HG03045 (cell line): ENCODE measurements around the gene ZC2HC1B.
A peak's percentile ranks its signal among the peaks of the same experiment; 100 is the strongest.
"Not testable (repeated sequence)": the region's sequence is repeated elsewhere in the genome, so short reads cannot be mapped to it uniquely, and the experiment has no call there.

Experiments used
- ATAC-seq: cut with Tn5 transposase; IDR thresholded peaks from one replicate; pipeline ENCODE4 v1.9.1; 2021; ENCODE audit warnings: mild to moderate bottlenecking, moderate library complexity; ENCODE audit not compliant: unreplicated experiment

ZC2HC1B gene

GRCh38 chr6:143867236-143867635 is 3.0 kb downstream of the ZC2HC1B start:
- ATAC-seq, result no peak

GRCh38 chr6:143868808-143869207 is 4.5 kb downstream of the ZC2HC1B start:
- not testable (repeated sequence) for ATAC-seq

- ATAC-seq, result not testable (repeated sequence)
These were observed 7.0 kb downstream of the ZC2HC1B start for GRCh38 chr6:143871202-143871730.

- ATAC-seq, result peak; percentile 95
These were observed 7.9 kb downstream of the ZC2HC1B start for GRCh38 chr6:143872201-143872600.

- ATAC-seq, result not testable (repeated sequence)
These were observed 9.3 kb downstream of the ZC2HC1B start for GRCh38 chr6:143873600-143873999.

- not testable (repeated sequence) for ATAC-seq
These were observed 10.2 kb downstream of the ZC2HC1B start for GRCh38 chr6:143874503-143874902.

GRCh38 chr6:143877584-143878271 is 13.5 kb downstream of the ZC2HC1B start:
- no peak for ATAC-seq

- no peak for ATAC-seq
These were observed 14.0 kb downstream of the ZC2HC1B start for GRCh38 chr6:143878272-143878760.

- ATAC-seq, result no peak
These were observed 16.1 kb downstream of the ZC2HC1B start for GRCh38 chr6:143880412-143880811.

- no peak for ATAC-seq
These were observed 18.2 kb downstream of the ZC2HC1B start for GRCh38 chr6:143882401-143882930.

GRCh38 chr6:143884216-143884900 is 20.1 kb downstream of the ZC2HC1B start:
- no peak for ATAC-seq

- no peak for ATAC-seq
These were observed 20.8 kb downstream of the ZC2HC1B start for GRCh38 chr6:143885116-143885515.

GRCh38 chr6:143894655-143895054 is 30.4 kb downstream of the ZC2HC1B start:
- ATAC-seq, result no peak

- no peak for ATAC-seq
These were observed 32.0 kb downstream of the ZC2HC1B start for GRCh38 chr6:143896126-143896860.

GRCh38 chr6:143900358-143900757 is 36.1 kb downstream of the ZC2HC1B start:
- ATAC-seq, result no peak

- ATAC-seq, result peak; percentile 92
These were observed 37.8 kb downstream of the ZC2HC1B start for GRCh38 chr6:143901885-143902750.

- ATAC-seq, result no peak
These were observed 38.6 kb downstream of the ZC2HC1B start for GRCh38 chr6:143902827-143903226.

GRCh38 chr6:143911028-143911427 is 46.8 kb downstream of the ZC2HC1B start:
- ATAC-seq, result no peak

GRCh38 chr6:143912671-143913070 is 48.4 kb downstream of the ZC2HC1B start:
- ATAC-seq, result no peak

GRCh38 chr6:143917026-143917425 is 52.8 kb downstream of the ZC2HC1B start:
- ATAC-seq, result not testable (repeated sequence)
